Skeletal muscle satellite cell (primary cell): ENCODE data around the gene NFASC.

Experiments used
- H3K27me3 ChIP-seq: 2 replicates; pipeline ENCODE4 v1.7.0; 2013; ENCODE audit warnings: low read length; ENCODE audit not compliant: control insufficient read depth, insufficient read depth
- H3K36me3 ChIP-seq: 2 replicates; pipeline ENCODE4 v1.7.0; 2013; ENCODE audit warnings: mild to moderate bottlenecking, control low read depth, low read length; ENCODE audit not compliant: insufficient read depth
- H3K4me1 ChIP-seq: 2 replicates; pipeline ENCODE4 v1.7.0; 2013; ENCODE audit warnings: low read length; ENCODE audit not compliant: control insufficient read depth, insufficient read depth
- H3K4me2 ChIP-seq: 2 replicates; pipeline ENCODE4 v1.7.0; 2013; ENCODE audit warnings: mild to moderate bottlenecking, low read length
- H3K4me3 ChIP-seq: 2 replicates; pipeline ENCODE4 v1.7.0; 2013; ENCODE audit warnings: low read length
- H3K9ac ChIP-seq: 2 replicates; pipeline ENCODE4 v1.7.0; 2013; ENCODE audit warnings: mild to moderate bottlenecking, low read depth, low read length, moderate library complexity
- H3K9me3 ChIP-seq: replicated peaks from 2 replicates; pipeline ENCODE4 v1.7.0; 2013; ENCODE audit warnings: mild to moderate bottlenecking, control low read depth, low read length

Gene NFASC

GRCh38 chr1:204836856-204837255 lies 33.8 kb upstream of the NFASC start:
- H3K4me3 ChIP-seq: no peak overlapping the region
- H3K27me3 ChIP-seq: no peaks in the 10 kb centered on the region

DNA sequence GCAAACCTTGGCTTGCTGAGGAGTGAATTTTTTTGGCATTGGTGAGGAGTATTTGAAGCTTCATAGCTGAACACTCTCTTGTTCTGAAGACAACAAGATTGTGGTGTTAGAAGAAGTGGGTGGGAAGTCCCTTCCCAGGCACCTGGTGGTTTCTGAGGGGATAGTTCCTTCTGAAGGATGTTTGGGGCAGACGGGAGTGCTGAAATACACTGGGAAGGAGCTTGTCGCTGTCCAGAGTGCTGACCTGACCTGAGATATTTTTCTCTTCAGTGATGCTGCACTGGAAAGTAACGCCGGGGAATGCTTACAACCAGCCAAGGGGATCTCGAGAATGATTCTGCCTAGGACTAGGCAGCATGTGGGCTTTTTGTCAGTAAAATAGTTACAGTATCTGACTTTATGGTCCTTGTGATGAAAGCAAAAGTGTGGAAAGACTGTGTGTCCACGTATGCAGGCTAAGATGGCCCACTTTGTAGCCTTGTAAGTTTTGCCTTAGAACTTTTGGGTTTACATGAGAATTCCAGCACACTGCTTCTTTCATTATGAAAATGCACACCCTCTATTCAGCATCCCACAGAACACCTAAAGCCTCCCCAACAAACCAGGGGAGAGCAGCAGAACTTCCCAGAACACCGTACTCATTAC lies 33.1 kb upstream of the NFASC start:
- no peaks in the 10 kb centered on the region for H3K27me3 ChIP-seq

More at GRCh38 chr1:204836856-204837255, 33.8 kb upstream of the NFASC start:
- Histone ChIP-seq H3K9me3 (no peaks in the 10 kb centered on the region), H3K9ac (no peak overlapping the region), H3K36me3 (no peaks in the 10 kb centered on the region), H3K4me1 (no peaks in the 10 kb centered on the region), H3K4me2 (no peak overlapping the region)

GRCh38 chr1:204841316-204841715 lies 29.3 kb upstream of the NFASC start:
- no peak overlapping the region for H3K9ac ChIP-seq
- no peaks in the 10 kb centered on the region for H3K9me3 ChIP-seq
- no peaks in the 10 kb centered on the region for H3K27me3 ChIP-seq
- no peaks in the 10 kb centered on the region for H3K4me1 ChIP-seq
- H3K4me2 ChIP-seq: no peak overlapping the region
- no peaks in the 10 kb centered on the region for H3K36me3 ChIP-seq
- no peak overlapping the region for H3K4me3 ChIP-seq

More for the DNA sequence above, 33.1 kb upstream of the NFASC start:
- Histone ChIP-seq H3K36me3 (no peaks in the 10 kb centered on the region), H3K9me3 (no peaks in the 10 kb centered on the region), H3K4me3 (no peak overlapping the region), H3K4me1 (no peaks in the 10 kb centered on the region), H3K4me2 (no peak overlapping the region), H3K9ac (no peak overlapping the region)

GRCh38 chr1:204841798-204842197 lies 28.9 kb upstream of the NFASC start:
- Histone ChIP-seq H3K4me2 (no peak overlapping the region), H3K4me1 (no peaks in the 10 kb centered on the region), H3K9ac (no peak overlapping the region), H3K36me3 (no peaks in the 10 kb centered on the region), H3K27me3 (no peaks in the 10 kb centered on the region), H3K9me3 (no peaks in the 10 kb centered on the region), H3K4me3 (no peak overlapping the region)

DNA sequence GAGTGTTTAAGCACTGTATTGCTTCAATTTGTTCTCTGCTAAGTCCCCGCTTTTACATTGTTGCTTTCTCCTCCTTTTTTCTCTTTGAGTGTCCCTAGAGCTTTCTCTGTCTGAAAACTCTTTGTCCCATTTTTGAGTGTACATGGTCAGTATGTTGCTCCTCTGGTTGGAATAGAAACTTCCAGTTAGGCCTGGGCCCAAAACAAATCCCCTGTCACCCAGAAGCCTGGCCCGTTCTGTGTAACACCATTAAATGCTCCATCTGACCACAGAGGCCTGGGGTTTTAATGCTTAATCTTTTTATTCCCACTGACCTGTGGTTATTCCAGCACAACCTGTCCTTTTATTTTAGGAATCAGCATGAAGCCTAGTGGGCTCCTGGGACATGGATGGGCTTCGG lies 28.3 kb upstream of the NFASC start:
- Histone ChIP-seq H3K36me3 (no peaks in the 10 kb centered on the region), H3K9me3 (no peaks in the 10 kb centered on the region), H3K4me3 (no peak overlapping the region), H3K27me3 (no peaks in the 10 kb centered on the region), H3K4me1 (no peaks in the 10 kb centered on the region), H3K4me2 (no peak overlapping the region), H3K9ac (no peak overlapping the region)

DNA sequence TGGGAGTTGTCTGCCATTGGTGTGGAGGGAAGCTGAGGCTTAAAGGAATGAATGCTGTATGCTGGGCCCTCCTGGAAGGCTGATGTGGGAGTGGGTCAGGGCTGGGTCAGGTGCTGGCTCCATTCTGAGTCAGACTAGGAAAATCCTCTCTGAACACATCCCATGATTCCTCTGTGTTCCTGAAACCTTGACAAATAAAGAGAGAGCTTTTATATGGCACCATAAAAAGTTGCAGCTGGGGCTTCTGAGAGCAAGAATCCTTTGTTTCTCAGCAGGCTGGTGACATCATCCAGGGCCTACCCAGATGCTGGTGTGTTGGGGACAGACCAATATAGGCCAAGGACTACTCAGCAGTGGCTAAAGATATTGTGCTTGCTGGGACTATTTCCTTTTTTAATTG lies 27.8 kb upstream of the NFASC start:
- H3K9me3 ChIP-seq: no peaks in the 10 kb centered on the region
- no peaks in the 10 kb centered on the region for H3K36me3 ChIP-seq
- H3K4me2 ChIP-seq: no peak overlapping the region
- H3K4me3 ChIP-seq: no peak overlapping the region
- no peaks in the 10 kb centered on the region for H3K4me1 ChIP-seq
- no peaks in the 10 kb centered on the region for H3K27me3 ChIP-seq
- H3K9ac ChIP-seq: no peak overlapping the region

- no peaks in the 10 kb centered on the region for H3K4me1 ChIP-seq
- no peak overlapping the region for H3K9ac ChIP-seq
- H3K36me3 ChIP-seq: no peaks in the 10 kb centered on the region
- no peaks in the 10 kb centered on the region for H3K27me3 ChIP-seq
- no peak overlapping the region for H3K4me2 ChIP-seq
- no peak overlapping the region for H3K4me3 ChIP-seq
- H3K9me3 ChIP-seq: no peaks in the 10 kb centered on the region
Observed at GRCh38 chr1:204846546-204846945, 24.1 kb upstream of the NFASC start.

DNA sequence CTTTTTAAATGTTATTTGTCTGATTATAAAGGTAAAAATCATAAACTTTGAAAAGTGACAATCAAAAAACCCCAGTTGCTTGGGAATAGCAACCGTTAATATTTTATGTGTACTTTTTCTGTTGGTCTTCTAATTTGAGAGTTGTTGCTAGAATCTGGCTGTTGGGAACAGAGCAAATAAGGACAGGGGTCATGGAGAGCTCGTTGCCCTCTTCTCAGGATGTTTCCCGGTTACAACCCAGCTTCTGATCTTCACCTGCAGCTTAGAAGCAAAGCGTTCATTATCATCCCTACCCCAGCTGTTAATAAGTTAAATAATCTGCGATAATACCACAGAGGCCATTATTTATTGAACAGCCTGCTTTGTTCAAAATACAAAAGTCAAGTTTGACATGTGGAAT lies 22.1 kb upstream of the NFASC start:
- no peaks in the 10 kb centered on the region for H3K9me3 ChIP-seq
- no peak overlapping the region for H3K4me3 ChIP-seq
- H3K9ac ChIP-seq: no peak overlapping the region
- no peaks in the 10 kb centered on the region for H3K4me1 ChIP-seq
- no peaks in the 10 kb centered on the region for H3K27me3 ChIP-seq
- no peak overlapping the region for H3K4me2 ChIP-seq
- H3K36me3 ChIP-seq: no peaks in the 10 kb centered on the region

DNA sequence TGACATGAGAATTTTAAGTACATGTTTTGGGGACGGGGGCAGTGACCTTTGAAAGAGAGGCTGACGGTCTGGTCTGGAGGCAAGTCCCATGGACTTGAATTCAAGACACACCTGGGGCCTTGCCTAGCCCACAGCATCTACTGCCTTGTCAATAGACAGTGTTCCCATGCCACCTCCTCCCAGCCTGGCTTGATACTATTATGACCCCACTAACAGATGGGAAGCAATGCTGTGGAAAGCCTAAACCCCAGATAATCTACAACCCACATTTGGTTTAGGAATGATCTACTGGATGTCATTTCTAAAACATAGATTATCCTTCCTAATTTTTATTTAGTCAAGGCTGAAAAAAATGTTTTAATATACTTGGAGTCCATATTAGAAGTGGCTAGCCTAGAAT lies 17.8 kb upstream of the NFASC start:
- no peaks in the 10 kb centered on the region for H3K36me3 ChIP-seq
- H3K4me1 ChIP-seq: no peaks in the 10 kb centered on the region
- H3K4me3 ChIP-seq: no peak overlapping the region
- H3K9me3 ChIP-seq: no peaks in the 10 kb centered on the region
- H3K4me2 ChIP-seq: no peak overlapping the region
- H3K9ac ChIP-seq: no peak overlapping the region
- H3K27me3 ChIP-seq: no peaks in the 10 kb centered on the region

- Histone ChIP-seq H3K4me1 (no peaks in the 10 kb centered on the region), H3K9ac (no peak overlapping the region), H3K9me3 (no peaks in the 10 kb centered on the region), H3K4me3 (no peak overlapping the region), H3K27me3 (no peaks in the 10 kb centered on the region), H3K4me2 (no peak overlapping the region), H3K36me3 (no peaks in the 10 kb centered on the region)
Observed at GRCh38 chr1:204853436-204853835, 17.2 kb upstream of the NFASC start.

DNA sequence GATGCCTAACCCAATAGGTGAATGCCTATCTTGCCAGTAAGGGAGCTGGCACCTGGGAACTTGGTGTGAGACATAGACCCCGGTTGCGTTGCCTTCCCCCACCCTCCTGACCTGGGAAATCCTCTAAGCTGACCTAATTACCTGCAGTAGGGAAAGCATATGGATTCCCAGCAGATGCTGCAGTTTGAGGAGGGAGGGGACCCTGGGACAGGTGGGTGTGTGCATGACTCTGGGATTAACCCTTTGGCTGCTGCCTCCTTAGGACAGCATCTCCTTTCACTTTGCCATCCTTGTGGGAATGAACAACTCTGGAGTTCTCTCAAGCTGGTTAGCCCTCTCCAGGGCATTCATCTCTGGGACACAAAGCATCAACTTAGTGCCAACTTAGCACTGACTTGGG lies 16.4 kb upstream of the NFASC start:
- Histone ChIP-seq H3K4me2 (no peak overlapping the region), H3K4me3 (no peak overlapping the region), H3K27me3 (no peaks in the 10 kb centered on the region), H3K4me1 (no peaks in the 10 kb centered on the region), H3K9me3 (no peaks in the 10 kb centered on the region), H3K9ac (no peak overlapping the region), H3K36me3 (no peaks in the 10 kb centered on the region)

- Histone ChIP-seq H3K4me3 (no peak overlapping the region), H3K4me1 (no peaks in the 10 kb centered on the region), H3K27me3 (no peaks in the 10 kb centered on the region), H3K4me2 (no peak overlapping the region), H3K9ac (no peak overlapping the region), H3K9me3 (no peaks in the 10 kb centered on the region), H3K36me3 (no peaks in the 10 kb centered on the region)
Observed at GRCh38 chr1:204858363-204858821, 12.3 kb upstream of the NFASC start.
